ENCODE measurements around the gene ZBTB47. TPM values are rescaled to one million over a fixed set of nuclear protein-coding genes. Genes with fewer than 3 reads are reported as not detected.

ZBTB47 gene
- total RNA-seq, 1 experiment from 2014 or later, result 9.5 TPM

- no peak overlapping the region for H3K4me2 ChIP-seq (ENCODE audit: low read length)
- peaks cover 22% of the 10 kb centered on the region for H3K36me3 ChIP-seq (ENCODE audit: low read depth, low read length)
- peaks cover 4% of the 10 kb centered on the region; the same call in 1 of the 2 replicates for H3K4me1 ChIP-seq (ENCODE audit: insufficient read depth, low read length)
- no peak overlapping the region for H3K4me3 ChIP-seq (ENCODE audit: low read length)
- peaks cover 100% of the 10 kb centered on the region for H3K79me2 ChIP-seq (ENCODE audit: low read length)
- H3K9me3 ChIP-seq (ENCODE audit: low read length), result no peaks in the 10 kb centered on the region
- H4K20me1 ChIP-seq (ENCODE audit: low read length), result peaks cover 33% of the 10 kb centered on the region; the same call in 1 of the 2 replicates
- no peak overlapping the region for H3K9ac ChIP-seq (ENCODE audit: low read length)
- H3K27ac ChIP-seq (ENCODE audit: low read length), result no peak overlapping the region
- BruUV-seq (replicated peaks), result no TSS peak
- no peak for ATAC-seq
- POLR2A ChIA-PET (ENCODE audit: unreplicated experiment), result no interaction called here
- intact Hi-C loops (cut with micrococcal nuclease), result no loop called here
- peaks cover 4% of the 10 kb centered on the region for H3F3A ChIP-seq (ENCODE audit: low read length, unreplicated experiment)
- no peak for DNase-seq
- no peak for TF ChIP-seq EZH2phosphoT487 (IDR thresholded peaks at IDR 0.05; ENCODE audit: borderline replicate concordance, low read length)
- TF ChIP-seq EZH2 (IDR thresholded peaks at IDR 0.05; ENCODE audit: low read length, unreplicated experiment), result no peak
- no peak for TF ChIP-seq CTCF (conservative IDR thresholded peaks at IDR 0.05; ENCODE audit: low read depth, low read length)
- CTCF ChIA-PET, result no interaction called here
- H2AFZ ChIP-seq (ENCODE audit: low read length), result no peak overlapping the region
- H3K27me3 ChIP-seq (ENCODE audit: low read length), result no peaks in the 10 kb centered on the region
- no peaks in the 10 kb centered on the region for H3K9me2 ChIP-seq (replicated peaks; ENCODE audit: low read length)
These were observed 44.9 kb upstream of the ZBTB47 start for GRCh38 chr3:42608581-42608980.

GRCh38 chr3:42610976-42611375 lies 42.5 kb upstream of the ZBTB47 start:
- ChIA-PET POLR2A (ENCODE audit: unreplicated experiment) (interaction anchor here (0.6 kb wide), 1 partner anchor 10 kb away, joined by 3 read pairs; no protein-coding TSS in a partner anchor), CTCF (no interaction called here)
- peaks cover 17% of the 10 kb centered on the region for H3K36me3 ChIP-seq (ENCODE audit: low read depth, low read length)
- H3K9me2 ChIP-seq (replicated peaks; ENCODE audit: low read length), result no peaks in the 10 kb centered on the region
- H3K79me2 ChIP-seq (ENCODE audit: low read length), result peaks cover 98% of the 10 kb centered on the region
- H2AFZ ChIP-seq (ENCODE audit: low read length), result no peak overlapping the region
- peaks cover 4% of the 10 kb centered on the region for H3F3A ChIP-seq (ENCODE audit: low read length, unreplicated experiment)
- BruUV-seq (replicated peaks), result no TSS peak
- H3K4me2 ChIP-seq (ENCODE audit: low read length), result no peak overlapping the region
- no peaks in the 10 kb centered on the region for H3K27me3 ChIP-seq (ENCODE audit: low read length)
- DNase-seq, result no peak
- no peak overlapping the region for H3K9ac ChIP-seq (ENCODE audit: low read length)
- no peaks in the 10 kb centered on the region for H3K9me3 ChIP-seq (ENCODE audit: low read length)
- H3K27ac ChIP-seq (ENCODE audit: low read length), result no peak overlapping the region
- ATAC-seq, result no peak
- TF ChIP-seq EZH2 (IDR thresholded peaks at IDR 0.05; ENCODE audit: low read length, unreplicated experiment), result no peak
- no peak for TF ChIP-seq EZH2phosphoT487 (IDR thresholded peaks at IDR 0.05; ENCODE audit: borderline replicate concordance, low read length)
- TF ChIP-seq CTCF (conservative IDR thresholded peaks at IDR 0.05; ENCODE audit: low read depth, low read length), result no peak
- H4K20me1 ChIP-seq (ENCODE audit: low read length), result peaks cover 21% of the 10 kb centered on the region; the same call in 1 of the 2 replicates
- intact Hi-C loops (cut with micrococcal nuclease), result loop anchor here (2.0 to 5.0 kb wide), 2 partner anchors 14 to 34 kb away; no protein-coding TSS in a partner anchor
- H3K4me3 ChIP-seq (ENCODE audit: low read length), result no peak overlapping the region
- H3K4me1 ChIP-seq (ENCODE audit: insufficient read depth, low read length), result no peaks in the 10 kb centered on the region

- H3F3A ChIP-seq (ENCODE audit: low read length, unreplicated experiment), result peaks cover 4% of the 10 kb centered on the region
- BruUV-seq (replicated peaks), result no TSS peak
- H3K4me2 ChIP-seq (ENCODE audit: low read length), result no peak overlapping the region
- no peak overlapping the region for H3K9ac ChIP-seq (ENCODE audit: low read length)
- H4K20me1 ChIP-seq (ENCODE audit: low read length), result peaks cover 10% of the 10 kb centered on the region; the same call in 1 of the 2 replicates
- no peaks in the 10 kb centered on the region for H3K4me1 ChIP-seq (ENCODE audit: insufficient read depth, low read length)
- no peak for DNase-seq
- POLR2A ChIA-PET (ENCODE audit: unreplicated experiment), result no interaction called here
- H3K4me3 ChIP-seq (ENCODE audit: low read length), result no peak overlapping the region
- no peak for ATAC-seq
- intact Hi-C loops (cut with micrococcal nuclease), result loop anchor here (5.0 kb wide), 1 partner anchor 35 kb away; no protein-coding TSS in a partner anchor
- H2AFZ ChIP-seq (ENCODE audit: low read length), result no peak overlapping the region
- peaks cover 17% of the 10 kb centered on the region for H3K36me3 ChIP-seq (ENCODE audit: low read depth, low read length)
- H3K9me2 ChIP-seq (replicated peaks; ENCODE audit: low read length), result no peaks in the 10 kb centered on the region
- no peaks in the 10 kb centered on the region for H3K9me3 ChIP-seq (ENCODE audit: low read length)
- H3K27ac ChIP-seq (ENCODE audit: low read length), result no peak overlapping the region
- TF ChIP-seq EZH2 (IDR thresholded peaks at IDR 0.05; ENCODE audit: low read length, unreplicated experiment) (no peak), EZH2phosphoT487 (IDR thresholded peaks at IDR 0.05; ENCODE audit: borderline replicate concordance, low read length) (no peak), CTCF (conservative IDR thresholded peaks at IDR 0.05; ENCODE audit: low read depth, low read length) (no peak)
- peaks cover 98% of the 10 kb centered on the region for H3K79me2 ChIP-seq (ENCODE audit: low read length)
- CTCF ChIA-PET, result interaction anchor here (0.9 kb wide), 1 partner anchor 9 kb away, joined by 8 read pairs; no protein-coding TSS in a partner anchor
- H3K27me3 ChIP-seq (ENCODE audit: low read length), result no peaks in the 10 kb centered on the region
These were observed 41.3 kb upstream of the ZBTB47 start for GRCh38 chr3:42612217-42612616.

Data from PC-3 (cell line).